Mucosa of rectum (tissue), 2 donors: ENCODE results near the gene TTC3.

Experiments
- H3K27ac ChIP-seq, 2 donors: one replicate each; pipeline ENCODE4 v1.7.0; 2013; ENCODE audit warnings: inconsistent platforms in 2 of 2, low read depth in 2 of 2, low read length in 2 of 2
- H3K27me3 ChIP-seq, 2 donors: one replicate each; pipeline ENCODE4 v1.7.0; 2013; ENCODE audit warnings: low read length in 2 of 2; ENCODE audit not compliant: control insufficient read depth in 2 of 2, insufficient read depth in 2 of 2
- H3K36me3 ChIP-seq, 2 donors: one replicate each; pipeline ENCODE4 v1.7.0; 2013; ENCODE audit warnings: low read length in 2 of 2; ENCODE audit not compliant: control insufficient read depth in 2 of 2, insufficient read depth in 2 of 2
- H3K4me1 ChIP-seq, 2 donors: one replicate each; pipeline ENCODE4 v1.7.0; 2013; ENCODE audit warnings: low read length in 2 of 2, mild to moderate bottlenecking in 1 of 2; ENCODE audit not compliant: control insufficient read depth in 2 of 2, insufficient read depth in 2 of 2
- H3K4me3 ChIP-seq, 2 donors: one replicate each; pipeline ENCODE4 v1.7.0; 2013; ENCODE audit warnings: low read length in 2 of 2
- H3K9ac ChIP-seq, 2 donors: one replicate each; pipeline ENCODE4 v1.7.0; 2013; ENCODE audit warnings: low read length in 2 of 2, low read depth in 1 of 2, mild to moderate bottlenecking in 1 of 2
- H3K9me3 ChIP-seq, 2 donors: one replicate each; pipeline ENCODE4 v1.7.0; 2013; ENCODE audit warnings: low read length in 2 of 2; ENCODE audit not compliant: control insufficient read depth in 2 of 2
- donor health status: healthy.
- donor health status: Normal muscosa, but diverticular disease.

Gene TTC3

DNA sequence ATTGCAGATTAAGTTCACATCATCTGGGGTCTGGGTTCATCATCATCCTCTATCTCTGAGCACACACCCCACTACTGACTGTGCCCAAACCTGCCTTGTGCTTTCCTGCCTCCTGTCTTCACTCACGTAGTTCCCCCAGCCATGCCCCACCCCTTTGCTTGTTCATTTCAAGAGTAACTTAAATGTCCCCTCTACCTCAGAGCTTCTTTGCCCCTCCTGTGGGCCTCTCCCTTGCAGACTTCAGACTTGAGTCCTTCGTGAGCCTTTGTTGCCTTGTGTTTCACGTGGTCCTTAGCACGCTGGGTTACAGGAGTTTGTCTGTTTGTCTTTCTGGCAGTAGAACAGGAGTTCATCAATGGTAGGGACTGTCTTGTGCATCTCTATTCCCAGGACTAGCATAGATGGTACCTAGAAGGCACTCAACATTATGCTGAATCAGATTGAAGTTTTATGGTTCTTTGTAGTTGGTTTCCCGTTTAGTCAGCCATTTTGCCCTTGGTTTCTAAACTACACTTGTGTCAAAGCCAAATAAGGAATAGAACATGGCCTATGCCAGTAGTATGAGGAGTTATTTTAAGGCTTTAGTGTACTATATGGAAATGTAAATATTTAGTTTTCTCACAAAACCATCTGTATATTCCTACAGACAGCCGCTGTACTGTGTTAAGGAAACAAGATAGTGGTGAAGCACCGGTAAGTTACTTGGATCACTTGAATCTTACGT is 86.2 kb downstream of the TTC3 start:
- Histone ChIP-seq H3K9me3 (no peaks in the 10 kb centered on the region), H3K27me3 (no peaks in the 10 kb centered on the region), H3K9ac (no peak overlapping the region), H3K4me1 (peaks cover 0 to 9% of the 10 kb centered on the region in 2 donors), H3K4me3 (peak overlapping the region in 1 of 2 donors; percentile 25), H3K27ac (peak overlapping the region; percentile 26 to 55), H3K36me3 (peaks cover 18 to 23% of the 10 kb centered on the region in 2 donors)

DNA sequence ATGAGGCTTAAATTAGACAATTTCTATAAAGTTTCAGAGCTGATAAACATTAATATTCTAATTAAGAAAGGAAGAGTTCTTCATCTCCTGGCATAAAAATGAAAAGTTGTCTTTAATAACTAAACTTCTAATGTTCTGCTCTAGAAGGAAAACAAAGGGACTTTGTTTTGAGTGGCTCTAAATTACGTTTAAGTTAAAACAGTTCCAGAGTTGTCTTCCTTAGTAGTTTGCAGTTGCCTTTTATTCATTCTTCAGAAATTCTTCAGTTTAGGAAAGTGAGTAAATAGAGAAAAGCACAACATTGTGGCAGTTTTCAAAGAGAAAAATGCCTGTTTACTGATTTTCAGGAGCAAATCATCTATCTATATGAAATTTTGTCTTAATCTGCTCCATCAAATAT is 86.9 kb downstream of the TTC3 start:
- Histone ChIP-seq H3K9me3 (no peaks in the 10 kb centered on the region), H3K36me3 (peaks cover 21 to 25% of the 10 kb centered on the region in 2 donors), H3K27me3 (no peaks in the 10 kb centered on the region), H3K27ac (peak overlapping the region in 1 of 2 donors; percentile 25), H3K9ac (no peak overlapping the region), H3K4me3 (peak overlapping the region in 1 of 2 donors; percentile 25), H3K4me1 (peaks cover 0 to 6% of the 10 kb centered on the region in 2 donors)

GRCh38 chr21:37164742-37165141 is 91.7 kb downstream of the TTC3 start:
- Histone ChIP-seq H3K4me1 (peaks cover 0 to under 1% of the 10 kb centered on the region in 2 donors), H3K4me3 (no peak overlapping the region), H3K27ac (no peak overlapping the region), H3K36me3 (peaks cover 37 to 47% of the 10 kb centered on the region in 2 donors), H3K27me3 (no peaks in the 10 kb centered on the region), H3K9ac (no peak overlapping the region), H3K9me3 (no peaks in the 10 kb centered on the region)

GRCh38 chr21:37165586-37165985 is 92.5 kb downstream of the TTC3 start:
- H3K4me1 ChIP-seq: no peaks in the 10 kb centered on the region
- no peak overlapping the region for H3K9ac ChIP-seq
- H3K27ac ChIP-seq: no peak overlapping the region
- peaks cover 37 to 50% of the 10 kb centered on the region in 2 donors for H3K36me3 ChIP-seq
- no peak overlapping the region for H3K4me3 ChIP-seq
- H3K9me3 ChIP-seq: no peaks in the 10 kb centered on the region
- no peaks in the 10 kb centered on the region for H3K27me3 ChIP-seq

GRCh38 chr21:37166733-37167132 is 93.7 kb downstream of the TTC3 start:
- H3K9ac ChIP-seq: no peak overlapping the region
- peaks cover 40 to 46% of the 10 kb centered on the region in 2 donors for H3K36me3 ChIP-seq
- H3K4me3 ChIP-seq: no peak overlapping the region
- H3K4me1 ChIP-seq: no peaks in the 10 kb centered on the region
- no peak overlapping the region for H3K27ac ChIP-seq
- no peaks in the 10 kb centered on the region for H3K27me3 ChIP-seq
- H3K9me3 ChIP-seq: no peaks in the 10 kb centered on the region

DNA sequence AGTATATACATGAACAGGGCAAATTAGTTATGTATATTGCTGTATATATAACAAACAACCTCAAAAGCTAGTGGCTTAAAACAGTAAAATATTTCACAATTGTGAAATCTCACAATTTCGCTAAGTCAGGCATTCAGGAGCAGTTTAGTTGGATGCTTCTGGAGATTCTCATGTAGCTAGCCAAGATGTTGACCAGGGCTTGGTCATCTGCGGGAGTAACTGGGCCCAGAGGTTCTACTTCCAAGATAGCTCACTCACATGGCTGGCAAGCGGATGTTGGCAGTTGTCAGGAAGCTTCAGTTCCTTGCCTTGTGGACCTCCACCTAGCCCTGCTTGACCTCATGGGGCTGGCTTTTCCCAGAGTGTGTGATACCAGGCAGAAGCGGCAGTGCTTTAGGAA is 95.6 kb downstream of the TTC3 start:
- Histone ChIP-seq H3K4me1 (no peaks in the 10 kb centered on the region), H3K27me3 (no peaks in the 10 kb centered on the region), H3K9me3 (no peaks in the 10 kb centered on the region), H3K36me3 (peaks cover 46 to 47% of the 10 kb centered on the region in 2 donors), H3K9ac (no peak overlapping the region), H3K27ac (no peak overlapping the region), H3K4me3 (no peak overlapping the region)

DNA sequence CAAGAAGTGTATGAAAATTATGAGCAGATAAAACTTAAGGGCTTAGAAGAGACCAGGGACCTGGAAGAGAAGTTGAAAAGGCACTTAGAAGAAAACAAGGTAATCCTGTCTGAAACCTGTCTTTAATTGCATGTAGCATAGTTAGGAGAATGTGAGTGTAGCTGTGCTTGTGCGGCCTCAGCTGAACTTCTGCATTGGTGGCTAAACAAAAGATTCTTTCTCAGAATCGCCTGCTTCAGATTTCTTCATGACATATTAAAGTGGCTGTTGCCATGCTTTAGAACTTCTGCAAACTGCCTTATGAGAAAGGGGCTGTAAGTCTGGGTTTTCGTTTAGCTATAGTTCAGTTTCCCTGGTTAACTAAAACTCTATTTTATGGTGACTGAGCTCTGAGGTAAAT is 99.6 kb downstream of the TTC3 start:
- Histone ChIP-seq H3K9me3 (no peaks in the 10 kb centered on the region), H3K27ac (no peak overlapping the region), H3K4me1 (no peaks in the 10 kb centered on the region), H3K27me3 (no peaks in the 10 kb centered on the region), H3K9ac (no peak overlapping the region), H3K36me3 (peaks cover 42 to 54% of the 10 kb centered on the region in 2 donors), H3K4me3 (no peak overlapping the region)

GRCh38 chr21:37176716-37177115 is 103.7 kb downstream of the TTC3 start:
- peaks cover 44 to 51% of the 10 kb centered on the region in 2 donors for H3K36me3 ChIP-seq
- no peak overlapping the region for H3K4me3 ChIP-seq
- no peak overlapping the region for H3K27ac ChIP-seq
- peaks cover 0 to 2% of the 10 kb centered on the region in 2 donors for H3K4me1 ChIP-seq
- H3K9ac ChIP-seq: no peak overlapping the region
- H3K9me3 ChIP-seq: no peaks in the 10 kb centered on the region
- no peaks in the 10 kb centered on the region for H3K27me3 ChIP-seq

DNA sequence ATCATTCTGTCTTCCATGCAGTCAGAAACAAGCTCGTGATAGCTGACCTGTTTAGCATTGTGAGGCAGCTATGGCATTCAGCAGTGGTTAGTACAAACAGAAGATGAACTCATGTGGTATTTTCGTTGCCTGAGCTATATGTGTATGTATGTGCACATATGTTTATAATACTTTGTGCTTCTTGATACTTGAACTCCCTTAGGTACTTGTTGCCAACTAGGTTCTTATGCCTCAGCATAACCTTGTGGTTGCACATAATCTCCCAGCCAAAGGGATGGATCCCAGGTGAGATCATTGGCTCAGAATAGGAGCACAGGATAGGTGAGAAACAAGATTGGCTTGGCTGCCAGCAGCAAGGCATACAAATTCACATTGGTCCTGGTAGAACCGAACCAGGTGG is 108.0 kb downstream of the TTC3 start:
- no peaks in the 10 kb centered on the region for H3K27me3 ChIP-seq
- no peak overlapping the region for H3K27ac ChIP-seq
- H3K9me3 ChIP-seq: no peaks in the 10 kb centered on the region
- H3K36me3 ChIP-seq: peaks cover 36 to 40% of the 10 kb centered on the region in 2 donors
- H3K9ac ChIP-seq: no peak overlapping the region
- H3K4me1 ChIP-seq: peaks cover 0 to 2% of the 10 kb centered on the region in 2 donors
- no peak overlapping the region for H3K4me3 ChIP-seq

- no peaks in the 10 kb centered on the region for H3K9me3 ChIP-seq
- no peak overlapping the region for H3K4me3 ChIP-seq
- peaks cover 32 to 39% of the 10 kb centered on the region in 2 donors for H3K36me3 ChIP-seq
- H3K27me3 ChIP-seq: no peaks in the 10 kb centered on the region
- no peak overlapping the region for H3K9ac ChIP-seq
- peaks cover 0 to 2% of the 10 kb centered on the region in 2 donors for H3K4me1 ChIP-seq
- no peak overlapping the region for H3K27ac ChIP-seq
These were observed 109.2 kb downstream of the TTC3 start for GRCh38 chr21:37182222-37182621.
